ENCODE measurements around the gene SACM1L. TPM values are rescaled to one million over a fixed set of nuclear protein-coding genes. Genes with fewer than 3 reads are reported as not detected.

Gene SACM1L
- total and polyA plus RNA-seq, 2 of the 13 experiments (the other 11 are each of a cell fraction or from before 2014, with no cell fraction given) = 15.1 to 27.8 TPM

DNA sequence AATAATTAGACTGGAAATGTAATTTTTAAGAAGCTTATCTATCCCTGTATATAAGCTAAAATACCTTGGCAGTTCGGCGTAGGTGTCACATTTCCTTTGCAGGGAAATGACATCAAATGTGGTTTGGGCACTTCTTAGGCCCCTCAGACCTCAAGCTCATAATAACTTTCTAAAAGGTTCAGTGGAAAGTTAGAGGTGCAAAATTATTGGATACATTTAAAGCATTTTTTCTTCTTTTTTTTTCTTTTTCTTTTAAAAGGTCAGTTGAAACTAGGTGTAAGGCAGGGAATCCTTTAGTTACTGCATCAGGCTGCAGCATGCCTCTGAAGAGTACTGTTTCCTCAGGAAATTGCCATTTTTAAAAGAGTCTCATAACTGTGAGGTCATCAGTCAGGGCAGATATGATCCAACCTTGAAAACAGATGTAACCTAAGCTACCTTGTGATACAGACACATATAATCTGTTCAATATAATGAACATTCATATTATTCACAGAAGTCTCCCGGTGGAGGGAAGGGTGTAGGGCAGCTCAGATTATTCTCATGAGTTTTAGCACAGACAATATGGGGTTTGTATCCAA lies 4.8 kb downstream of the SACM1L start (continued):
- TF ChIP-seq, protein P1, sequence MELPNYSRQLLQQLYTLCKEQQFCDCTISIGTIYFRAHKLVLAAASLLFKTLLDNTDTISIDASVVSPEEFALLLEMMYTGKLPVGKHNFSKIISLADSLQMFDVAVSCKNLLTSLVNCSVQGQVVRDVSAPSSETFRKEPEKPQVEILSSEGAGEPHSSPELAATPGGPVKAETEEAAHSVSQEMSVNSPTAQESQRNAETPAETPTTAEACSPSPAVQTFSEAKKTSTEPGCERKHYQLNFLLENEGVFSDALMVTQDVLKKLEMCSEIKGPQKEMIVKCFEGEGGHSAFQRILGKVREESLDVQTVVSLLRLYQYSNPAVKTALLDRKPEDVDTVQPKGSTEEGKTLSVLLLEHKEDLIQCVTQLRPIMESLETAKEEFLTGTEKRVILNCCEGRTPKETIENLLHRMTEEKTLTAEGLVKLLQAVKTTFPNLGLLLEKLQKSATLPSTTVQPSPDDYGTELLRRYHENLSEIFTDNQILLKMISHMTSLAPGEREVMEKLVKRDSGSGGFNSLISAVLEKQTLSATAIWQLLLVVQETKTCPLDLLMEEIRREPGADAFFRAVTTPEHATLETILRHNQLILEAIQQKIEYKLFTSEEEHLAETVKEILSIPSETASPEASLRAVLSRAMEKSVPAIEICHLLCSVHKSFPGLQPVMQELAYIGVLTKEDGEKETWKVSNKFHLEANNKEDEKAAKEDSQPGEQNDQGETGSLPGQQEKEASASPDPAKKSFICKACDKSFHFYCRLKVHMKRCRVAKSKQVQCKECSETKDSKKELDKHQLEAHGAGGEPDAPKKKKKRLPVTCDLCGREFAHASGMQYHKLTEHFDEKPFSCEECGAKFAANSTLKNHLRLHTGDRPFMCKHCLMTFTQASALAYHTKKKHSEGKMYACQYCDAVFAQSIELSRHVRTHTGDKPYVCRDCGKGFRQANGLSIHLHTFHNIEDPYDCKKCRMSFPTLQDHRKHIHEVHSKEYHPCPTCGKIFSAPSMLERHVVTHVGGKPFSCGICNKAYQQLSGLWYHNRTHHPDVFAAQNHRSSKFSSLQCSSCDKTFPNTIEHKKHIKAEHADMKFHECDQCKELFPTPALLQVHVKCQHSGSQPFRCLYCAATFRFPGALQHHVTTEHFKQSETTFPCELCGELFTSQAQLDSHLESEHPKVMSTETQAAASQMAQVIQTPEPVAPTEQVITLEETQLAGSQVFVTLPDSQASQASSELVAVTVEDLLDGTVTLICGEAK (IDR thresholded peaks at IDR 0.05) = no peak
- TF ChIP-seq, protein P1 (CRISPR knock-in tag; IDR thresholded peaks at IDR 0.05) = no peak
- TF ChIP-seq, protein P2, sequence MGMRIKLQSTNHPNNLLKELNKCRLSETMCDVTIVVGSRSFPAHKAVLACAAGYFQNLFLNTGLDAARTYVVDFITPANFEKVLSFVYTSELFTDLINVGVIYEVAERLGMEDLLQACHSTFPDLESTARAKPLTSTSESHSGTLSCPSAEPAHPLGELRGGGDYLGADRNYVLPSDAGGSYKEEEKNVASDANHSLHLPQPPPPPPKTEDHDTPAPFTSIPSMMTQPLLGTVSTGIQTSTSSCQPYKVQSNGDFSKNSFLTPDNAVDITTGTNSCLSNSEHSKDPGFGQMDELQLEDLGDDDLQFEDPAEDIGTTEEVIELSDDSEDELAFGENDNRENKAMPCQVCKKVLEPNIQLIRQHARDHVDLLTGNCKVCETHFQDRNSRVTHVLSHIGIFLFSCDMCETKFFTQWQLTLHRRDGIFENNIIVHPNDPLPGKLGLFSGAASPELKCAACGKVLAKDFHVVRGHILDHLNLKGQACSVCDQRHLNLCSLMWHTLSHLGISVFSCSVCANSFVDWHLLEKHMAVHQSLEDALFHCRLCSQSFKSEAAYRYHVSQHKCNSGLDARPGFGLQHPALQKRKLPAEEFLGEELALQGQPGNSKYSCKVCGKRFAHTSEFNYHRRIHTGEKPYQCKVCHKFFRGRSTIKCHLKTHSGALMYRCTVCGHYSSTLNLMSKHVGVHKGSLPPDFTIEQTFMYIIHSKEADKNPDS (CRISPR knock-in tag; IDR thresholded peaks at IDR 0.05) = no peak
- TF ChIP-seq MEIS1 (CRISPR knock-in tag; IDR thresholded peaks at IDR 0.05; ENCODE audit: borderline replicate concordance) (no peak), MIER2 (CRISPR knock-in tag; IDR thresholded peaks at IDR 0.05) (no peak), TCF7L2 (IDR thresholded peaks at IDR 0.05; ENCODE audit: low read depth, low read length) (no peak), KDM2A (CRISPR knock-in tag; IDR thresholded peaks at IDR 0.05; ENCODE audit: borderline replicate concordance, low read depth) (no peak), KDM5B (CRISPR knock-in tag; IDR thresholded peaks at IDR 0.05; ENCODE audit: borderline replicate concordance) (no peak), ZNF670 (CRISPR knock-in tag; IDR thresholded peaks at IDR 0.05; ENCODE audit: borderline replicate concordance) (no peak), KLF12 (CRISPR knock-in tag; IDR thresholded peaks at IDR 0.05; ENCODE audit: borderline replicate concordance) (no peak), KLF16 (CRISPR knock-in tag; IDR thresholded peaks at IDR 0.05) (no peak), ZNF839 (CRISPR knock-in tag; IDR thresholded peaks at IDR 0.05; ENCODE audit: borderline replicate concordance) (no peak)
- TF ChIP-seq, protein P3, sequence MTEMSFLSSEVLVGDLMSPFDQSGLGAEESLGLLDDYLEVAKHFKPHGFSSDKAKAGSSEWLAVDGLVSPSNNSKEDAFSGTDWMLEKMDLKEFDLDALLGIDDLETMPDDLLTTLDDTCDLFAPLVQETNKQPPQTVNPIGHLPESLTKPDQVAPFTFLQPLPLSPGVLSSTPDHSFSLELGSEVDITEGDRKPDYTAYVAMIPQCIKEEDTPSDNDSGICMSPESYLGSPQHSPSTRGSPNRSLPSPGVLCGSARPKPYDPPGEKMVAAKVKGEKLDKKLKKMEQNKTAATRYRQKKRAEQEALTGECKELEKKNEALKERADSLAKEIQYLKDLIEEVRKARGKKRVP (CRISPR knock-in tag; IDR thresholded peaks at IDR 0.05) = no peak
- TF ChIP-seq, protein P4, sequence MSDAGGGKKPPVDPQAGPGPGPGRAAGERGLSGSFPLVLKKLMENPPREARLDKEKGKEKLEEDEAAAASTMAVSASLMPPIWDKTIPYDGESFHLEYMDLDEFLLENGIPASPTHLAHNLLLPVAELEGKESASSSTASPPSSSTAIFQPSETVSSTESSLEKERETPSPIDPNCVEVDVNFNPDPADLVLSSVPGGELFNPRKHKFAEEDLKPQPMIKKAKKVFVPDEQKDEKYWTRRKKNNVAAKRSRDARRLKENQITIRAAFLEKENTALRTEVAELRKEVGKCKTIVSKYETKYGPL (CRISPR knock-in tag; IDR thresholded peaks at IDR 0.05) = no peak
